Measurements from ENCODE around the gene LEF1. TPM values are rescaled to one million over a fixed set of nuclear protein-coding genes. Genes with fewer than 3 reads are reported as not detected.
A peak's percentile ranks its signal among the peaks of the same experiment; 100 is the strongest.

The LEF1 gene
- total RNA-seq, 3 donors from 2014 or later, result 140 to 165 (median 148) TPM

- Mint-ChIP-seq H3K4me3 (no peak overlapping the region), H3K27me3 (ENCODE audit: low read depth) (no peaks in the 10 kb centered on the region), H3K9me3 (no peaks in the 10 kb centered on the region), H3K36me3 (ENCODE audit: insufficient read depth) (peaks cover 11% of the 10 kb centered on the region), H3K4me1 (ENCODE audit: low read depth) (peaks cover 24% of the 10 kb centered on the region)
- ATAC-seq (peak; percentile 29 to 56), DNase-seq (no peak)
Observed at GRCh38 chr4:108003982-108004515, 164.7 kb downstream of the LEF1 start.

GRCh38 chr4:108001540-108002135 lies 167.1 kb downstream of the LEF1 start:
- ATAC-seq (no peak), DNase-seq (no peak)
- Mint-ChIP-seq H3K4me3 (no peak overlapping the region), H3K4me1 (ENCODE audit: low read depth) (peaks cover 26% of the 10 kb centered on the region), H3K9me3 (no peaks in the 10 kb centered on the region), H3K27me3 (ENCODE audit: low read depth) (no peaks in the 10 kb centered on the region), H3K36me3 (ENCODE audit: insufficient read depth) (peaks cover 18% of the 10 kb centered on the region)

GRCh38 chr4:107999932-108000539 lies 168.7 kb downstream of the LEF1 start:
- ATAC-seq (no peak), DNase-seq (no peak)
- Mint-ChIP-seq H3K36me3 (ENCODE audit: insufficient read depth) (peaks cover 26% of the 10 kb centered on the region), H3K4me1 (ENCODE audit: low read depth) (peaks cover 28% of the 10 kb centered on the region), H3K9me3 (no peaks in the 10 kb centered on the region), H3K4me3 (no peak overlapping the region), H3K27me3 (ENCODE audit: low read depth) (no peaks in the 10 kb centered on the region)

GRCh38 chr4:107997794-107998193 lies 170.9 kb downstream of the LEF1 start:
- peaks cover 25% of the 10 kb centered on the region for H3K36me3 Mint-ChIP-seq (ENCODE audit: insufficient read depth)
- no peak overlapping the region for H3K4me3 Mint-ChIP-seq
- peaks cover 20% of the 10 kb centered on the region for H3K4me1 Mint-ChIP-seq (ENCODE audit: low read depth)
- DNase-seq (no peak), ATAC-seq (no peak)
- H3K27me3 Mint-ChIP-seq (ENCODE audit: low read depth), result no peaks in the 10 kb centered on the region
- H3K9me3 Mint-ChIP-seq, result no peaks in the 10 kb centered on the region

Other genes starting within 250 kb of the LEF1 start
- gene CYP2U1, start 237.4 kb downstream of the LEF1 start, total RNA-seq, result 1 to 10 TPM; 1.3 to 2.2 (median 2.0) TPM
- 10 to 100 TPM; 21.1 to 26.4 (median 22.5) TPM for gene HADH, start 179.0 kb downstream of the LEF1 start, total RNA-seq